Measurements from ENCODE around the gene SGO1. TPM values are rescaled to one million over a fixed set of nuclear protein-coding genes. Genes with fewer than 3 reads are reported as not detected.

SGO1 gene
- total RNA-seq, 1 experiment from 2014 or later, result 14.8 TPM

DNA sequence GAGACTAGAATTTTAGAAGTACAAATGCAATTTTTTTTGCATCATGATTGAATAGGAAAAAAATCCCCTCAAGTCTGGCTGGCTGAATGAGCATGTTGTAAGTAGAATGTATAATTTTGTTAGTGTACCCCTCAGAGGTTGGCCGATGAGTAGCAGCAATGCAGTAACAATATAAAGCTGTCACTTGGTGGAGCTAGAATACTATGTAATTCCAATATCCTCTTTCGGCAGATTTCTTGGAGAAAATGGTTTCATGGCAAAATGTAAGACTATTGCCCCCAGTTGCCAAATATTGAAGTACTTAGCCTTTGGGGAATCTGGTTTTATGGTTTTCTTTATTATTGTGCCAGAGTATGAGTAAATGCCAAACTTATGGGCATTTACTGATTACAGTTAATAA lies 39.8 kb upstream of the SGO1 start:
- BruUV-seq (replicated peaks), result no TSS peak
- DNase-seq (ENCODE audit: low read depth, low spot score), result peak; percentile 1
- H3K4me1 ChIP-seq (ENCODE audit: control insufficient read depth, insufficient read depth, low read length), result no peaks in the 10 kb centered on the region
- intact Hi-C loops (cut with micrococcal nuclease; ENCODE audit: unreplicated experiment) (loop anchor here (5.0 to 10.0 kb wide), 2 partner anchors 1669 to 1892 kb away; no protein-coding TSS in a partner anchor), in situ Hi-C loops (cut with HindIII; ENCODE audit: low pct_unique_long_range_greater_than_20kb, low sequenced_read_pairs) (no loop called here)
- no peak overlapping the region for H3K4me3 ChIP-seq (ENCODE audit: low read depth in 2 of 2, low read length in 2 of 2)
- ChIA-PET CTCF (no interaction called here), POLR2A (interaction anchor here (0.6 kb wide), 1 partner anchor 17 kb away, joined by 5 read pairs; no protein-coding TSS in a partner anchor)
- H3K27ac ChIP-seq (ENCODE audit: low read length), result no peak overlapping the region
- TF ChIP-seq TCF7L2 (IDR thresholded peaks at IDR 0.05; ENCODE audit: low read depth, low read length), result no peak
- TF ChIP-seq, protein P1, sequence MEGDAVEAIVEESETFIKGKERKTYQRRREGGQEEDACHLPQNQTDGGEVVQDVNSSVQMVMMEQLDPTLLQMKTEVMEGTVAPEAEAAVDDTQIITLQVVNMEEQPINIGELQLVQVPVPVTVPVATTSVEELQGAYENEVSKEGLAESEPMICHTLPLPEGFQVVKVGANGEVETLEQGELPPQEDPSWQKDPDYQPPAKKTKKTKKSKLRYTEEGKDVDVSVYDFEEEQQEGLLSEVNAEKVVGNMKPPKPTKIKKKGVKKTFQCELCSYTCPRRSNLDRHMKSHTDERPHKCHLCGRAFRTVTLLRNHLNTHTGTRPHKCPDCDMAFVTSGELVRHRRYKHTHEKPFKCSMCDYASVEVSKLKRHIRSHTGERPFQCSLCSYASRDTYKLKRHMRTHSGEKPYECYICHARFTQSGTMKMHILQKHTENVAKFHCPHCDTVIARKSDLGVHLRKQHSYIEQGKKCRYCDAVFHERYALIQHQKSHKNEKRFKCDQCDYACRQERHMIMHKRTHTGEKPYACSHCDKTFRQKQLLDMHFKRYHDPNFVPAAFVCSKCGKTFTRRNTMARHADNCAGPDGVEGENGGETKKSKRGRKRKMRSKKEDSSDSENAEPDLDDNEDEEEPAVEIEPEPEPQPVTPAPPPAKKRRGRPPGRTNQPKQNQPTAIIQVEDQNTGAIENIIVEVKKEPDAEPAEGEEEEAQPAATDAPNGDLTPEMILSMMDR (IDR thresholded peaks at IDR 0.05), result peak; percentile 50; the same call in 1 of the 2 replicates
- no peak; the same call in 1 of the 2 replicates for ATAC-seq
- no peaks in the 10 kb centered on the region for H3K9me3 ChIP-seq (ENCODE audit: control insufficient read depth, insufficient read depth, low read depth, low read length)
- H3K36me3 ChIP-seq (ENCODE audit: control insufficient read depth, insufficient read depth, low read length), result no peaks in the 10 kb centered on the region
- no peaks in the 10 kb centered on the region for H3K27me3 ChIP-seq (ENCODE audit: control insufficient read depth, insufficient read depth, low read length)

DNA sequence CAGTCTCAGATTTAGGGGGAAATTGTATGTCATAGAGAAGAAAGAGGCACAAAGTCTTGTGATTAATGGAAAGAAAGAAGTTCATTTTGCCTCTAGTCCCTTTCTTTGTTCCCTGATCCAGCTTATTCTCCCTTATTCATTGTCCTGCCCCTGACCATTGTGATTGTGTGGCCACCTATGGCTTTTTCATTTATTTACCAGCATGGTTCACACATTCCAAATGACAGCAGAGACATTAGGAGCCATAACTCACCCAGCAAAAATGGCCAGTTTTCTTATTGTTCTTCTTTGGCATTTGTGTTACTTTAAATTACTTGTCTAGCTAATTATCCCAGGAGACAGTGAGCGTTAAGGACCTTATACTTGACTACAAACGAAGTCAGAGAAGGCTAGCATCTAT lies 36.3 kb upstream of the SGO1 start:
- H3K9me3 ChIP-seq (ENCODE audit: control insufficient read depth, insufficient read depth, low read depth, low read length), result no peaks in the 10 kb centered on the region
- intact Hi-C loops (cut with micrococcal nuclease; ENCODE audit: unreplicated experiment), result loop anchor here (10.0 kb wide), 1 partner anchor 1673 kb away; no protein-coding TSS in a partner anchor
- DNase-seq (ENCODE audit: low read depth, low spot score), result no peak
- ChIA-PET CTCF (no interaction called here), POLR2A (no interaction called here)
- no peak for TF ChIP-seq TCF7L2 (IDR thresholded peaks at IDR 0.05; ENCODE audit: low read depth, low read length)
- TF ChIP-seq, protein P2, sequence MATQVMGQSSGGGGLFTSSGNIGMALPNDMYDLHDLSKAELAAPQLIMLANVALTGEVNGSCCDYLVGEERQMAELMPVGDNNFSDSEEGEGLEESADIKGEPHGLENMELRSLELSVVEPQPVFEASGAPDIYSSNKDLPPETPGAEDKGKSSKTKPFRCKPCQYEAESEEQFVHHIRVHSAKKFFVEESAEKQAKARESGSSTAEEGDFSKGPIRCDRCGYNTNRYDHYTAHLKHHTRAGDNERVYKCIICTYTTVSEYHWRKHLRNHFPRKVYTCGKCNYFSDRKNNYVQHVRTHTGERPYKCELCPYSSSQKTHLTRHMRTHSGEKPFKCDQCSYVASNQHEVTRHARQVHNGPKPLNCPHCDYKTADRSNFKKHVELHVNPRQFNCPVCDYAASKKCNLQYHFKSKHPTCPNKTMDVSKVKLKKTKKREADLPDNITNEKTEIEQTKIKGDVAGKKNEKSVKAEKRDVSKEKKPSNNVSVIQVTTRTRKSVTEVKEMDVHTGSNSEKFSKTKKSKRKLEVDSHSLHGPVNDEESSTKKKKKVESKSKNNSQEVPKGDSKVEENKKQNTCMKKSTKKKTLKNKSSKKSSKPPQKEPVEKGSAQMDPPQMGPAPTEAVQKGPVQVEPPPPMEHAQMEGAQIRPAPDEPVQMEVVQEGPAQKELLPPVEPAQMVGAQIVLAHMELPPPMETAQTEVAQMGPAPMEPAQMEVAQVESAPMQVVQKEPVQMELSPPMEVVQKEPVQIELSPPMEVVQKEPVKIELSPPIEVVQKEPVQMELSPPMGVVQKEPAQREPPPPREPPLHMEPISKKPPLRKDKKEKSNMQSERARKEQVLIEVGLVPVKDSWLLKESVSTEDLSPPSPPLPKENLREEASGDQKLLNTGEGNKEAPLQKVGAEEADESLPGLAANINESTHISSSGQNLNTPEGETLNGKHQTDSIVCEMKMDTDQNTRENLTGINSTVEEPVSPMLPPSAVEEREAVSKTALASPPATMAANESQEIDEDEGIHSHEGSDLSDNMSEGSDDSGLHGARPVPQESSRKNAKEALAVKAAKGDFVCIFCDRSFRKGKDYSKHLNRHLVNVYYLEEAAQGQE (IDR thresholded peaks at IDR 0.05; ENCODE audit: insufficient read depth in 1 of 2, low read depth in 2 of 2, low read length in 1 of 2), result no peak
- TF ChIP-seq SIN3A (IDR thresholded peaks at IDR 0.05; ENCODE audit: borderline replicate concordance, insufficient read depth, low read depth, low read length), result no peak
- TF ChIP-seq, protein P1 (IDR thresholded peaks at IDR 0.05), result no peak
- no peak for TF ChIP-seq POLR2AphosphoS5 (IDR thresholded peaks at IDR 0.05; ENCODE audit: low read depth, low read length)
- ATAC-seq, result no peak
- H3K36me3 ChIP-seq (ENCODE audit: control insufficient read depth, insufficient read depth, low read length), result no peaks in the 10 kb centered on the region
- H3K4me3 ChIP-seq (ENCODE audit: low read depth in 2 of 2, low read length in 2 of 2), result no peak overlapping the region
- H3K4me1 ChIP-seq (ENCODE audit: control insufficient read depth, insufficient read depth, low read length), result no peaks in the 10 kb centered on the region
- in situ Hi-C loops (cut with HindIII; ENCODE audit: low pct_unique_long_range_greater_than_20kb, low sequenced_read_pairs), result no loop called here
- H3K27ac ChIP-seq (ENCODE audit: low read length), result no peak overlapping the region
- no peaks in the 10 kb centered on the region for H3K27me3 ChIP-seq (ENCODE audit: control insufficient read depth, insufficient read depth, low read length)
- BruUV-seq (replicated peaks), result no TSS peak
